MG63 (cell line): ENCODE results near the gene DPF1. TPM values are rescaled to one million over a fixed set of nuclear protein-coding genes. Genes with fewer than 3 reads are reported as not detected.
"Not testable (repeated sequence)": the region's sequence is repeated elsewhere in the genome, so short reads cannot be mapped to it uniquely, and the experiment has no call there.

Experiments used
- DNase-seq: peaks from one replicate; pipeline ENCODE4 v3.0.0-alpha.2; 2020
- H3K27me3 ChIP-seq: fragments of 250-450 bp; sonication (Bioruptor Pico); 2 replicates; pipeline ENCODE4 v1.5.1; 2020; ENCODE audit warnings: mild to moderate bottlenecking, moderate library complexity
- H3K36me3 ChIP-seq: fragments of 250-450 bp; sonication (Bioruptor Pico); 2 replicates; pipeline ENCODE4 v1.5.1; 2020; ENCODE audit warnings: mild to moderate bottlenecking, moderate library complexity
- H3K4me3 ChIP-seq: fragments of 250-450 bp; sonication (Bioruptor Pico); 2 replicates; pipeline ENCODE4 v1.5.1; 2020; ENCODE audit warnings: mild to moderate bottlenecking, moderate library complexity
- H3K9me3 ChIP-seq: fragments of 250-450 bp; sonication (Bioruptor Pico); 2 replicates; pipeline ENCODE4 v1.5.1; 2020; ENCODE audit warnings: mild to moderate bottlenecking, moderate library complexity
- total RNA-seq: library from RNA; depleted of rRNA; stranded (reverse); fragments of >200 nt; shearing (Covaris generic); gene quantifications from 2 replicates; pipeline ENCODE4 v1.2.3, GENCODE V29; 2014; ENCODE audit warnings: low replicate concordance; rRNA removed

Gene DPF1
- total RNA-seq = 6.9 and 7.0 TPM in 2 replicates

- peak within 1 kb of the TSS; percentile 68 for H3K4me3 ChIP-seq
- H3K27me3 ChIP-seq = 0 out of 2 replicates have a peak, but pooled peaks cover 5% of the 10 kb centered on the region
- DNase-seq = peak; percentile 88
- H3K36me3 ChIP-seq = no peaks in the 10 kb centered on the region; the same call in 1 of the 2 replicates
- no peaks in the 10 kb centered on the region for H3K9me3 ChIP-seq
Measured at GRCh38 chr19:38224014-38224862, at the start of gene DPF1. Gene DPF1 (minus strand): TSS chr19:38224222. CDS start chr19:38224142, 80 bp downstream.

GRCh38 chr19:38273499-38273898 is 49.5 kb upstream of the DPF1 start:
- H3K4me3 ChIP-seq = no peak overlapping the region
- no peaks in the 10 kb centered on the region for H3K27me3 ChIP-seq
- no peaks in the 10 kb centered on the region for H3K9me3 ChIP-seq
- no peaks in the 10 kb centered on the region for H3K36me3 ChIP-seq
- no peak for DNase-seq

- DNase-seq = peak; percentile 99
- H3K36me3 ChIP-seq = no peaks in the 10 kb centered on the region
- no peak overlapping the region for H3K4me3 ChIP-seq
- no peaks in the 10 kb centered on the region for H3K9me3 ChIP-seq
- no peaks in the 10 kb centered on the region for H3K27me3 ChIP-seq
Measured at GRCh38 chr19:38270587-38271167, 46.7 kb upstream of the DPF1 start.

- Histone ChIP-seq H3K36me3 (no peaks in the 10 kb centered on the region), H3K27me3 (no peaks in the 10 kb centered on the region), H3K9me3 (no peaks in the 10 kb centered on the region), H3K4me3 (no peak overlapping the region)
- no peak for DNase-seq
Measured at GRCh38 chr19:38268539-38268938, 44.5 kb upstream of the DPF1 start.

- no peaks in the 10 kb centered on the region for H3K27me3 ChIP-seq
- H3K4me3 ChIP-seq = no peak overlapping the region
- no peaks in the 10 kb centered on the region for H3K36me3 ChIP-seq
- no peak for DNase-seq
- H3K9me3 ChIP-seq = no peaks in the 10 kb centered on the region
Measured at GRCh38 chr19:38267761-38268483, 43.9 kb upstream of the DPF1 start.

GRCh38 chr19:38266981-38267597 is 43.1 kb upstream of the DPF1 start:
- Histone ChIP-seq H3K9me3 (no peaks in the 10 kb centered on the region), H3K36me3 (no peaks in the 10 kb centered on the region), H3K27me3 (no peaks in the 10 kb centered on the region), H3K4me3 (no peak overlapping the region)
- DNase-seq = peak; percentile 38

GRCh38 chr19:38265921-38266429 is 42.0 kb upstream of the DPF1 start:
- Histone ChIP-seq H3K9me3 (no peaks in the 10 kb centered on the region), H3K4me3 (no peak overlapping the region), H3K27me3 (no peaks in the 10 kb centered on the region), H3K36me3 (no peaks in the 10 kb centered on the region)
- no peak for DNase-seq

- Histone ChIP-seq H3K4me3 (no peak overlapping the region), H3K9me3 (no peaks in the 10 kb centered on the region), H3K27me3 (no peaks in the 10 kb centered on the region), H3K36me3 (no peaks in the 10 kb centered on the region)
- DNase-seq = no peak
Measured at GRCh38 chr19:38265213-38265861, 41.3 kb upstream of the DPF1 start.

GRCh38 chr19:38264486-38265212 is 40.6 kb upstream of the DPF1 start, which contains the start of gene SPINT2:
Gene SPINT2 (plus strand): TSS chr19:38264573. CDS start chr19:38264893, 320 bp downstream.
- Histone ChIP-seq H3K27me3 (no peaks in the 10 kb centered on the region), H3K4me3 (no peak within 1 kb of the TSS), H3K9me3 (no peaks in the 10 kb centered on the region), H3K36me3 (no peaks in the 10 kb centered on the region)
- DNase-seq = no peak

GRCh38 chr19:38263689-38264485 is 39.9 kb upstream of the DPF1 start:
- no peaks in the 10 kb centered on the region for H3K36me3 ChIP-seq
- H3K4me3 ChIP-seq = no peak overlapping the region
- H3K27me3 ChIP-seq = no peaks in the 10 kb centered on the region
- no peak for DNase-seq
- no peaks in the 10 kb centered on the region for H3K9me3 ChIP-seq

- no peak for DNase-seq
- Histone ChIP-seq H3K27me3 (no peaks in the 10 kb centered on the region), H3K4me3 (no peak overlapping the region)
Measured at GRCh38 chr19:38262585-38263268, 38.7 kb upstream of the DPF1 start.

GRCh38 chr19:38261942-38262341 is 37.9 kb upstream of the DPF1 start:
- not testable (repeated sequence) for H3K36me3 ChIP-seq, H3K9me3 ChIP-seq, DNase-seq, H3K4me3 ChIP-seq, H3K27me3 ChIP-seq

More at GRCh38 chr19:38262585-38263268, 38.7 kb upstream of the DPF1 start:
- Histone ChIP-seq H3K36me3 (no peaks in the 10 kb centered on the region), H3K9me3 (no peaks in the 10 kb centered on the region)

- no peaks in the 10 kb centered on the region for H3K27me3 ChIP-seq
- no peaks in the 10 kb centered on the region for H3K9me3 ChIP-seq
- no peak overlapping the region for H3K4me3 ChIP-seq
- no peaks in the 10 kb centered on the region for H3K36me3 ChIP-seq
- no peak for DNase-seq
Measured at GRCh38 chr19:38255383-38256014, 31.5 kb upstream of the DPF1 start.

GRCh38 chr19:38253788-38254187 is 29.8 kb upstream of the DPF1 start:
- H3K4me3 ChIP-seq = no peak overlapping the region
- H3K9me3 ChIP-seq = no peaks in the 10 kb centered on the region
- no peaks in the 10 kb centered on the region for H3K36me3 ChIP-seq
- no peaks in the 10 kb centered on the region for H3K27me3 ChIP-seq
- no peak for DNase-seq
